Measurements from ENCODE around the gene ARHGEF26. TPM values are rescaled to one million over a fixed set of nuclear protein-coding genes. Genes with fewer than 3 reads are reported as not detected.

ARHGEF26 gene
- total RNA-seq, 1 donor from 2014 or later: 33.8 TPM

- H3K4me1 ChIP-seq: no peaks in the 10 kb centered on the region
- intact Hi-C loops (cut with DNase I): loop anchor here (1.0 kb wide), 1 partner anchor 157 kb away; no protein-coding TSS in a partner anchor
- H3K36me3 ChIP-seq: no peaks in the 10 kb centered on the region
- DNase-seq (ENCODE audit: low spot score in 2 of 2): no peak
- H3K4me3 ChIP-seq: no peak overlapping the region
- no peaks in the 10 kb centered on the region for H3K9me3 ChIP-seq
- H3K27me3 ChIP-seq: no peaks in the 10 kb centered on the region
- H3K27ac ChIP-seq: no peak overlapping the region
- TF ChIP-seq, protein P1, sequence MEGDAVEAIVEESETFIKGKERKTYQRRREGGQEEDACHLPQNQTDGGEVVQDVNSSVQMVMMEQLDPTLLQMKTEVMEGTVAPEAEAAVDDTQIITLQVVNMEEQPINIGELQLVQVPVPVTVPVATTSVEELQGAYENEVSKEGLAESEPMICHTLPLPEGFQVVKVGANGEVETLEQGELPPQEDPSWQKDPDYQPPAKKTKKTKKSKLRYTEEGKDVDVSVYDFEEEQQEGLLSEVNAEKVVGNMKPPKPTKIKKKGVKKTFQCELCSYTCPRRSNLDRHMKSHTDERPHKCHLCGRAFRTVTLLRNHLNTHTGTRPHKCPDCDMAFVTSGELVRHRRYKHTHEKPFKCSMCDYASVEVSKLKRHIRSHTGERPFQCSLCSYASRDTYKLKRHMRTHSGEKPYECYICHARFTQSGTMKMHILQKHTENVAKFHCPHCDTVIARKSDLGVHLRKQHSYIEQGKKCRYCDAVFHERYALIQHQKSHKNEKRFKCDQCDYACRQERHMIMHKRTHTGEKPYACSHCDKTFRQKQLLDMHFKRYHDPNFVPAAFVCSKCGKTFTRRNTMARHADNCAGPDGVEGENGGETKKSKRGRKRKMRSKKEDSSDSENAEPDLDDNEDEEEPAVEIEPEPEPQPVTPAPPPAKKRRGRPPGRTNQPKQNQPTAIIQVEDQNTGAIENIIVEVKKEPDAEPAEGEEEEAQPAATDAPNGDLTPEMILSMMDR (IDR thresholded peaks at IDR 0.05): peak in 2 of 3 experiments; percentile 38 to 58
Observed at GRCh38 chr3:154095832-154096421, 25.3 kb upstream of the ARHGEF26 start.

DNA sequence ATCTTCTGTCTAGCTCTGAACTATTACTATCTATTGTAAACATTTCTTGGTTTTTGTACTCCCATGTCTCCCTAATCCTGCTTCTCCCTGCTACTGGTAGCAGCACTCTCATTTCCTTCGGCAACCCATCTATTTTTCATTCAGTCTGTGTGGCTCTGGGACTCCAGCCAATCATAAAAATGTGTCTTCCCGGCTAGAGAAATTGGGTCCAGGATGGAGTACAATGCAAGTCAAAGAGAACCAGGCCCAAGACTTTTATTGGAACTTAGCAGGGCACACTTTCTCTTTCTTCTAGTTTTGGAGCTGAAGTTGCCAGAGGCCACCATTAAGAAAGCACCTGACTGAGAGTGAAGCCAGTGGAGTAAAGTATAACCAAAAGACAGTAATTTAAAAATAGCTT, 22.8 kb upstream of the ARHGEF26 start:
- Histone ChIP-seq H3K4me3 (no peak overlapping the region), H3K4me1 (no peaks in the 10 kb centered on the region), H3K27me3 (no peaks in the 10 kb centered on the region), H3K9me3 (no peaks in the 10 kb centered on the region), H3K27ac (no peak overlapping the region), H3K36me3 (no peaks in the 10 kb centered on the region)
- no peak for DNase-seq (ENCODE audit: low spot score in 2 of 2)
- TF ChIP-seq, protein P1 (IDR thresholded peaks at IDR 0.05): no peak
- intact Hi-C loops (cut with DNase I): no loop called here

DNA sequence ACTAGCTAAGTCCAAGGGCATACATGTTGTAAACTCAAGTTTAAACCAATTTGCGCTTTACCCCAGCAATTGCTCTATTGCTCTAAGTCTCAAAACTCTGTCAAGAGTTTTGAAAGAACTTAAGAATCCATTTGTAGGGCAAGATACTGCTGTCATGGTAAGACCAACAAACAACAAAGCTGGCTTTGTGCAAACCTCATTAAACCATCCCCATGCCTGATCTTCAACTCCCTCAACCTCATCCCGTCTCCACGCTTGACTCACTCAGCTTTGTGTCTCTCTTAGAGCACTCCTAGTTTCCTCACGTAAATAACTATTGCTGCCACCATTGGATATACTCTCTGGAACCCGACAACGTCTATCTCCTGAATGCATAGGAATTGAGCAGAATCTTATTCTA, 20.6 kb upstream of the ARHGEF26 start:
- intact Hi-C loops (cut with DNase I): no loop called here
- H3K27ac ChIP-seq: no peak overlapping the region
- no peaks in the 10 kb centered on the region for H3K27me3 ChIP-seq

GRCh38 chr3:154101250-154101649, 19.9 kb upstream of the ARHGEF26 start:
- TF ChIP-seq, protein P1 (IDR thresholded peaks at IDR 0.05): no peak
- Histone ChIP-seq H3K27me3 (no peaks in the 10 kb centered on the region), H3K4me1 (no peaks in the 10 kb centered on the region), H3K36me3 (no peaks in the 10 kb centered on the region), H3K27ac (no peak overlapping the region), H3K4me3 (no peak overlapping the region), H3K9me3 (no peaks in the 10 kb centered on the region)
- no peak for DNase-seq (ENCODE audit: low spot score in 2 of 2)
- intact Hi-C loops (cut with DNase I): no loop called here

More for the DNA sequence above, 20.6 kb upstream of the ARHGEF26 start:
- TF ChIP-seq, protein P1 (IDR thresholded peaks at IDR 0.05): no peak
- Histone ChIP-seq H3K36me3 (no peaks in the 10 kb centered on the region), H3K4me3 (no peak overlapping the region), H3K4me1 (no peaks in the 10 kb centered on the region), H3K9me3 (no peaks in the 10 kb centered on the region)
- no peak for DNase-seq (ENCODE audit: low spot score in 2 of 2)

GRCh38 chr3:154102225-154102624, 19.0 kb upstream of the ARHGEF26 start:
- Histone ChIP-seq H3K36me3 (no peaks in the 10 kb centered on the region), H3K27ac (no peak overlapping the region), H3K4me3 (no peak overlapping the region), H3K9me3 (no peaks in the 10 kb centered on the region), H3K27me3 (no peaks in the 10 kb centered on the region), H3K4me1 (no peaks in the 10 kb centered on the region)
- no peak for DNase-seq (ENCODE audit: low spot score in 2 of 2)
- TF ChIP-seq, protein P1 (IDR thresholded peaks at IDR 0.05): no peak
- intact Hi-C loops (cut with DNase I): no loop called here

Measured in ascending aorta (tissue), 2 donors.